Iris pigment epithelial cell (primary cell): Measurements from ENCODE around the gene ARHGEF16.

Source experiments
- DNase-seq: peaks from one replicate; pipeline ENCODE4 v3.0.0-alpha.2; 2011; ENCODE audit warnings: low read depth

Gene ARHGEF16

DNA sequence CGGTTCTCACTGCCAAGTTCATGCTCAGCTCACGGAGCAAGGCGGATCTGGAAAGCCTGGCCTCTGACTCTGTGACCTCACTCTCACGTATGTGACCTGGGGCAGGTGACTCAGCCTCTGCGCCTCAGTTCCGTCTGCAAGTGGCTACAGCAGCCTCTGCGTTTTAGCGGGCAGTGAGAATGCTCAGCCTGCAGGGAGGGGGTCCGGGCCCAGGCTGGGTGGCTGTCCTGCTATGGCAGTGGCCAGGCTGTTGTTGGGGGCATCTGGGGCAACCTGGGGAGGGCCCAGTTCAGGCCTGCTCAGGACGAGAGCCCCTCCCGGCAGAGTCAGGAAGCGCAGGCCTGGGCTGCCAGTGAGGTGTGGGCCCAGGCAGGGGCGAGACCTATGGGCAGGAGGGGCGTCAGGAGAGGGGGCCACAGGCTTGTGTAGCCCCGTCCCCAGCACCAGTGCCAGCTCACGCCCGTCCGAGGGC, 27.9 kb downstream of the ARHGEF16 start:
- peak; percentile 22 for DNase-seq

GRCh38 chr1:3483380-3483779, 28.9 kb downstream of the ARHGEF16 start:
- DNase-seq = no peak

DNA sequence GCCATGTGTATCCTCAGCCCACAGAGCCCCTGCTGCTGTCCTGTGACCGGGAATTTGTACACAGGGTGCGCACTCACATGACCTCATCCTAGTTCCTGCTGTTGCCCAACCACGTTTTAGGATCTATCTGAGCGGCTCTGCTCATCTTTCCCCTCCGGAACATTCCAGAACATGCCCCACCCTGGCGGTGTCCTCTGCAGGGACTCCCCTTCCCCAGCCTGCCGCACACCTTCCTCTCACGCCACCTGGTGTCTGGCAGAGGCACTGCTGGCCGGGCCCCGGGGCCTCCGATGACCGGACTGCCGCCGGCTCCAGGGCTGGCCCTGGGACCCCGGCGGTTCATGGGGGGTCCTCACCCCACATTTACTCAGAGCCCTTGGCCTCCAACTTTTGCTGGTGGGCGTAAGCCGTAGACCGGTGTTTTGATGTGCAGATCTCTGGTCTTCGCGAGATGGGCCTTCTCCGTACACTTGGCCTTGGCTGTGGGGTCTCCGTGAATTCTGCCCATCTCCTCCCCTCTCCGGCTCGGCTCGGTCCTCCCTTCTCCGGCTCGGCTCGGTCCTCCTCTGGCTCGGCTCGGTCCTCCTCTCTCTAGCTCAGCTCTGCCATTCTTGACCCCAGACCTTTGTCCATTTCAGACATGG, 29.5 kb downstream of the ARHGEF16 start:
- no peak for DNase-seq

- DNase-seq = no peak
Observed at GRCh38 chr1:3485016-3485415, 30.6 kb downstream of the ARHGEF16 start.

- DNase-seq = no peak
Observed at GRCh38 chr1:3488432-3488831, 34.0 kb downstream of the ARHGEF16 start.

- no peak for DNase-seq
Observed at GRCh38 chr1:3490046-3490745, 35.7 kb downstream of the ARHGEF16 start.

- peak; percentile 27 for DNase-seq
Observed at GRCh38 chr1:3491291-3492246, 37.1 kb downstream of the ARHGEF16 start.

DNA sequence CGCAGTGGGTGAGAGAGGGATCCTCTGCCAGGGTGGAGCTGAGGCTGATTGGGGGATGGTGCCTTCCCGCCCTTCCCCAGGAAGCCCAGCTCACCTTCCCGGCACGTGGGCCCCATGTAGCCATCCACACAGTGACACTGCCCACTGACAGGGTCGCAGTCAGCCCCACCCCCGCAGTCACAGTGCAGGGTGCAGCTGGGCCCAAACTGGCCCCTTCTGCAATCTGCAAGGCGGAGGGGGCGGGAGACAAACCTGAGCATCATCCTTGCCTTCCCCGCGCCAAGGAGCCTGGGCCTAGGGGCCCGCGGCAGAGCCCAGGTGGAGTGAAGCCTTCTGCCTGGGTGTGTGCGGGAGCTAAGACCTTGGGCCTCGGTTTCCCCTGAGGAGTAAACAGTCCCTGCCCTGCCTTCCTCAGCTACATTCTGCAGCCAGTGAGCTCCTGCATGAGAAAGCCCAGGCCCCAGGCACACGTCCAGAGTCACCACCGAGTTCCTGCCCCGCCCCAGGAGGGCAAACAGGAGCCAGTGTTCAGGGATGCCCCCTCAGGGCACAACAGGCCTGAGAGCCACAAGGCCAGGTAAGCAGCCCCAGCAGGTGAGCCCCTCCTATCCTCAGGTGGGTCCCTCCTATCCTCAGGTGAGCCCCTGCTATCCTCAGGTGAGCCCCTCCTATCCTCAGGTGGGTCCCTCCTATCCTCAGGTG, 38.2 kb downstream of the ARHGEF16 start:
- no peak for DNase-seq

GRCh38 chr1:3494321-3495308, 40.1 kb downstream of the ARHGEF16 start:
- no peak for DNase-seq

- peak; percentile 22 for DNase-seq
Observed at GRCh38 chr1:3495776-3496745, 41.6 kb downstream of the ARHGEF16 start.

GRCh38 chr1:3496916-3497315, 42.5 kb downstream of the ARHGEF16 start:
- no peak for DNase-seq

DNA sequence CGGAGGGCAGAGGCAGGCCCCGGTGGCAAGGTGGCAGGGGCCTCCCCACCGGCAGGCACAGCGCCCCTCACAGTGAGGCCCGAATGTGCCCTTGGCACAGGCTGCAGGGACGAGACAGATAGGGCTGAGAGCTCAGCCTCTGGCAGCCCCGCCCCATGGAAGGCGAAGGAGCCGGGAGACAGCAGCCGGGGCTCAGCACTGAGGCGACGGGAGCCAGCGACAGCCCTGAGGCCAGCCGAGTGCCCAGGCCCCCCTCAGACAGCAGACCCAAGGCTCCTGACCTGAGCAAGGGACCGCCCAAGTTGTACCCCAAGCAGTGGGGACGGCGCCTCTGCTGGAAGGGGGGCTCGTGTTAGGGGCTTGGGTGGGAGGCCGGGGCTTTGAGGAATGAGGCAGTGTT, 43.1 kb downstream of the ARHGEF16 start:
- DNase-seq = no peak

- no peak for DNase-seq
Observed at GRCh38 chr1:3498246-3498930, 43.9 kb downstream of the ARHGEF16 start.

DNA sequence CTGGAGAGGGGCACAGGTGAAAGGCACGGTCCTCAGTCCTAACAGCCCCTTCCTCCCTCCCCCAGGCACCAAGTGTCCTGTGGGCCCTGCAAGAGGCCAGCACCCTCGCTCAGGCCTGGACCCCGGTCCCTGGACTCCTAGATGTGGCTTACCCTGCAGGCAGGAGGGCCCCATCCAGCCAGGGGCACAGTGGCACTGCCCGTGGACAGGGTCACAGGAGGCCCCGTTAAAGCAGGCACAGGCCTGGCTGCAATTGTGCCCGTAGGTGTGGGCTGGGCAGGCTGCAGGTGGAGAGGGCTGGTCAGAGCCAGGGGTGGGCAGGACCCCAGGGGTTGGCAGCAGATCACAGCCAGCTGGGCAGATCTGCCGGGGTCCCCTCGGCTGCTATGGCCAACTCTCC, 44.5 kb downstream of the ARHGEF16 start:
- no peak for DNase-seq

- DNase-seq = no peak
Observed at GRCh38 chr1:3499611-3500010, 45.1 kb downstream of the ARHGEF16 start.

- DNase-seq = no peak
Observed at GRCh38 chr1:3500265-3500835, 45.9 kb downstream of the ARHGEF16 start.

GRCh38 chr1:3501437-3501836, 47.0 kb downstream of the ARHGEF16 start:
- no peak for DNase-seq

GRCh38 chr1:3501856-3502640, 47.6 kb downstream of the ARHGEF16 start:
- DNase-seq = peak; percentile 51
